ENCODE measurements around the gene SPEN.
A peak's percentile ranks its signal among the peaks of the same experiment; 100 is the strongest.
"Not testable (repeated sequence)": the region's sequence is repeated elsewhere in the genome, so short reads cannot be mapped to it uniquely, and the experiment has no call there.

SPEN gene

GRCh38 chr1:15833842-15834405 is 13.6 kb upstream of the SPEN start:
- H4K20me1 ChIP-seq (ENCODE audit: insufficient read depth), result no peaks in the 10 kb centered on the region
- peaks cover 18% of the 10 kb centered on the region for H3K79me2 ChIP-seq (ENCODE audit: insufficient read depth, low read depth)
- H3K36me3 ChIP-seq (ENCODE audit: insufficient read depth), result no peaks in the 10 kb centered on the region
- H3K4me3 ChIP-seq (IDR thresholded peaks at IDR 0.05; ENCODE audit: insufficient read depth, low read depth, low read length), result peak overlapping the region; percentile 15
- TF ChIP-seq, protein P1, sequence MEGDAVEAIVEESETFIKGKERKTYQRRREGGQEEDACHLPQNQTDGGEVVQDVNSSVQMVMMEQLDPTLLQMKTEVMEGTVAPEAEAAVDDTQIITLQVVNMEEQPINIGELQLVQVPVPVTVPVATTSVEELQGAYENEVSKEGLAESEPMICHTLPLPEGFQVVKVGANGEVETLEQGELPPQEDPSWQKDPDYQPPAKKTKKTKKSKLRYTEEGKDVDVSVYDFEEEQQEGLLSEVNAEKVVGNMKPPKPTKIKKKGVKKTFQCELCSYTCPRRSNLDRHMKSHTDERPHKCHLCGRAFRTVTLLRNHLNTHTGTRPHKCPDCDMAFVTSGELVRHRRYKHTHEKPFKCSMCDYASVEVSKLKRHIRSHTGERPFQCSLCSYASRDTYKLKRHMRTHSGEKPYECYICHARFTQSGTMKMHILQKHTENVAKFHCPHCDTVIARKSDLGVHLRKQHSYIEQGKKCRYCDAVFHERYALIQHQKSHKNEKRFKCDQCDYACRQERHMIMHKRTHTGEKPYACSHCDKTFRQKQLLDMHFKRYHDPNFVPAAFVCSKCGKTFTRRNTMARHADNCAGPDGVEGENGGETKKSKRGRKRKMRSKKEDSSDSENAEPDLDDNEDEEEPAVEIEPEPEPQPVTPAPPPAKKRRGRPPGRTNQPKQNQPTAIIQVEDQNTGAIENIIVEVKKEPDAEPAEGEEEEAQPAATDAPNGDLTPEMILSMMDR (conservative IDR thresholded peaks at IDR 0.05; ENCODE audit: low read depth, low read length), result no peak
- peak overlapping the region; percentile 95 for H3K9ac ChIP-seq
- peak overlapping the region; percentile 97 for H3K27ac ChIP-seq
- no peaks in the 10 kb centered on the region for H3K27me3 ChIP-seq (ENCODE audit: insufficient read depth, low read depth)
- peaks cover 12% of the 10 kb centered on the region for H3K4me1 ChIP-seq (ENCODE audit: low read depth, poor library complexity, severe bottlenecking)
- peak overlapping the region; percentile 55 for H2AFZ ChIP-seq (ENCODE audit: low read depth)
- peak overlapping the region; percentile 90 for H3K4me2 ChIP-seq

DNA sequence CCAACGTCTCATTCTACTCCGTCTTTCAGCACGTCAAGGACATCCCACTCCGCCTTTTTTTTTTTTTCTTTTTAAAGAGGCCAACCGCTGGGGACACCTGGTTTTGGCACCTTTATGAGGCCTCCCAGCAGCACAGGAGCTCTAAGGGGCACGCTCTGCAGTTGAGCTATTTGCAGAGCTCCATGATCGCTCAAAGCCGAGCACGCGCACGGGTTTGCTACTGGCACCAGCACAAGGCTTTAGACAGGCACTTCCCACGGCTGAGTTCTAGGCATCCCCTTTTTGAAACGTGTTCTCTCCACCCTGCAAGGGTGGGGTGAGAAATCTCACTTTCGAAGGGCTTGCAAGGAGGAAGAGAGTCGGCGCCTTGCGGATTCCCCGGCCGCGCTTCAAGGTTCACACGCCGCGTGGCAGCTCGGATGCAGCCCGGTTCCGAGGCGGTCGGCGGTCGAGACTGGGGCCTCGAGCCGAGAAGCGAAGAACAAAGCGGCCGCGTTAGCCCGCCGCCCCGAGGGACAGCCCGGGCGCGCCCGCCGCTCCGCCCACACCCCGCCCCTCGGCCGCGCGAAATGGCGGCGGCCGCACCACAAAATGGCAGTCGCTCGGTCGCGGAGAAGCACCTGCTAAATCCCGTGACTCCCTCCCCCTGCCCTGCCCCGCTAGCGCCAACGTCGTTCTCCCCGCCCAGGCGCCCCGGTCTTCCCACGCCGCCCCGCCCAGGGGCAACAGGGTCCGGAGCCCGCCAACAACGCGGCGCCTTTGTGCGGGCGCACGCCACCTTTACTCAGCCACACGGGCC is 12.9 kb upstream of the SPEN start:
- peak overlapping the region; percentile 90 for H3K4me2 ChIP-seq
- peaks cover 18% of the 10 kb centered on the region for H3K79me2 ChIP-seq (ENCODE audit: insufficient read depth, low read depth)
- peak overlapping the region; percentile 97 for H3K27ac ChIP-seq
- peak overlapping the region; percentile 55 for H2AFZ ChIP-seq (ENCODE audit: low read depth)
- peak overlapping the region; percentile 95 for H3K9ac ChIP-seq
- H3K4me3 ChIP-seq (IDR thresholded peaks at IDR 0.05; ENCODE audit: insufficient read depth, low read depth, low read length), result peak overlapping the region; percentile 52
- no peaks in the 10 kb centered on the region for H4K20me1 ChIP-seq (ENCODE audit: insufficient read depth)
- H3K36me3 ChIP-seq (ENCODE audit: insufficient read depth), result no peaks in the 10 kb centered on the region
- TF ChIP-seq, protein P1 (conservative IDR thresholded peaks at IDR 0.05; ENCODE audit: low read depth, low read length), result no peak
- no peaks in the 10 kb centered on the region for H3K27me3 ChIP-seq (ENCODE audit: insufficient read depth, low read depth)
- peaks cover 12% of the 10 kb centered on the region for H3K4me1 ChIP-seq (ENCODE audit: low read depth, poor library complexity, severe bottlenecking)

- H3K9ac ChIP-seq, result peak overlapping the region; percentile 95
- H3K4me2 ChIP-seq, result peak overlapping the region; percentile 76
- H3K79me2 ChIP-seq (ENCODE audit: insufficient read depth, low read depth), result peaks cover 18% of the 10 kb centered on the region
- peaks cover 12% of the 10 kb centered on the region for H3K4me1 ChIP-seq (ENCODE audit: low read depth, poor library complexity, severe bottlenecking)
- no peaks in the 10 kb centered on the region for H4K20me1 ChIP-seq (ENCODE audit: insufficient read depth)
- H2AFZ ChIP-seq (ENCODE audit: low read depth), result peak overlapping the region; percentile 3; the same call in 1 of the 2 replicates
- H3K27me3 ChIP-seq (ENCODE audit: insufficient read depth, low read depth), result no peaks in the 10 kb centered on the region
- H3K4me3 ChIP-seq (IDR thresholded peaks at IDR 0.05; ENCODE audit: insufficient read depth, low read depth, low read length), result peak overlapping the region; percentile 52
- H3K27ac ChIP-seq, result peak overlapping the region; percentile 97
- TF ChIP-seq, protein P1 (conservative IDR thresholded peaks at IDR 0.05; ENCODE audit: low read depth, low read length), result no peak
- H3K36me3 ChIP-seq (ENCODE audit: insufficient read depth), result no peaks in the 10 kb centered on the region
Observed at GRCh38 chr1:15835205-15835740, 12.2 kb upstream of the SPEN start.

DNA sequence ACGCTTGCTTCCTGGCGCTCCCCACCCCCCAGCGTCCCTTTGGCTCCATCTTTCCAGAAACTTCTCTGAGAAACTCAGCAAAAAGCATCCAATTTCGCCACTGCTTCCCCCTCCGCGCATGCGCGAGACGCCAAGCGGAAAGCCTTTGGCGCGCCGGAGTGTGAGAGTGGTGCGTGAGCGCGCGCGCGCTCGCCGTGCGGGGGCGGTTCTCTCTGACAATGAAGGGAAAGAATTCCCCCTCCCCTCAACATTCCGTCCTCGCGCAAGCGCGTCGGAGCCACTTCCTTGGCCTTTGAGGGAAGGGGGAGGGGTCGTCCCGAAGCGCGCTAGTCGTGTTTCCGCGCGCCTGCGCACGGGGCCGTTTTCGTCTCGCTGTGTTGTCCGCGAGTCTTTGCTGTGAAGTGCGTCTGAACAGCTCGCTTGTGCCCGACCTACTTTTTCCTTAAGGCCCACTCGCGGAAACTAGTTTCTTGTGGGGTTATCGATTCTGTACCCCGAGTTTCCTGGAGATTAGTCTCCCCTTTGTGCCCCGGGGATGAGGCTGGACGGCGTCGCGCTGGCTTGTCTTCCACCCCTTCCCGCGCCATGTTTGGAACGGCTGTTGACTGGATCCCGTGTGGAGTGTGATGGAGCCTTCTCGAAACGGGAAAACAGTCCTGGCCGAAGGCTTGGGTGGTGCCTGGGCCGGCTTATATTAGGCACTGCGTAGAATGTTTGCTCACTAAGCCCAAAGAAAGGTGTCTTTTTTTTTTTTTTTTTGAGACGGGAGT is 11.6 kb upstream of the SPEN start:
- H3K4me2 ChIP-seq, result peak overlapping the region; percentile 76
- peak overlapping the region; percentile 64 for H2AFZ ChIP-seq (ENCODE audit: low read depth)
- TF ChIP-seq, protein P1 (conservative IDR thresholded peaks at IDR 0.05; ENCODE audit: low read depth, low read length), result no peak
- H3K27ac ChIP-seq, result peak overlapping the region; percentile 97
- H3K27me3 ChIP-seq (ENCODE audit: insufficient read depth, low read depth), result no peaks in the 10 kb centered on the region
- peaks cover 12% of the 10 kb centered on the region for H3K4me1 ChIP-seq (ENCODE audit: low read depth, poor library complexity, severe bottlenecking)
- peak overlapping the region; percentile 95 for H3K9ac ChIP-seq
- no peaks in the 10 kb centered on the region for H4K20me1 ChIP-seq (ENCODE audit: insufficient read depth)
- peak overlapping the region; percentile 8 for H3K4me3 ChIP-seq (IDR thresholded peaks at IDR 0.05; ENCODE audit: insufficient read depth, low read depth, low read length)
- H3K36me3 ChIP-seq (ENCODE audit: insufficient read depth), result no peaks in the 10 kb centered on the region
- peaks cover 18% of the 10 kb centered on the region for H3K79me2 ChIP-seq (ENCODE audit: insufficient read depth, low read depth)

GRCh38 chr1:15836511-15836771 is 11.1 kb upstream of the SPEN start:
- not testable (repeated sequence) for H3K36me3 ChIP-seq (ENCODE audit: insufficient read depth); H4K20me1 ChIP-seq (ENCODE audit: insufficient read depth); H3K4me3 ChIP-seq (IDR thresholded peaks at IDR 0.05; ENCODE audit: insufficient read depth, low read depth, low read length); H3K27me3 ChIP-seq (ENCODE audit: insufficient read depth, low read depth)
- peak overlapping the region; percentile 95; the same call in 1 of the 2 replicates for H3K9ac ChIP-seq
- peaks cover 18% of the 10 kb centered on the region for H3K79me2 ChIP-seq (ENCODE audit: insufficient read depth, low read depth)
- H3K4me2 ChIP-seq, result peak overlapping the region; percentile 71
- peak overlapping the region; percentile 64 for H2AFZ ChIP-seq (ENCODE audit: low read depth)
- H3K27ac ChIP-seq, result peak overlapping the region; percentile 97
- H3K4me1 ChIP-seq (ENCODE audit: low read depth, poor library complexity, severe bottlenecking), result peaks cover 12% of the 10 kb centered on the region
